ENCODE results near the gene DGKQ.
"Not testable (repeated sequence)": the region's sequence is repeated elsewhere in the genome, so short reads cannot be mapped to it uniquely, and the experiment has no call there.

DGKQ gene

GRCh38 chr4:930028-930551, 43.3 kb downstream of the DGKQ start:
- no peaks in the 10 kb centered on the region for H3K27me3 ChIP-seq (ENCODE audit: control insufficient read depth, insufficient read depth, low read length)
- peaks cover 8% of the 10 kb centered on the region for H3K4me1 ChIP-seq (ENCODE audit: control insufficient read depth, insufficient read depth, low read length)
- no peak overlapping the region for H3K27ac ChIP-seq (ENCODE audit: low read depth, low read length)
- H3K4me3 ChIP-seq (ENCODE audit: low read length): no peak overlapping the region
- no peak overlapping the region for H3K9ac ChIP-seq (ENCODE audit: low read length)
- no peaks in the 10 kb centered on the region for H3K36me3 ChIP-seq (ENCODE audit: control insufficient read depth, insufficient read depth, low read length)

DNA sequence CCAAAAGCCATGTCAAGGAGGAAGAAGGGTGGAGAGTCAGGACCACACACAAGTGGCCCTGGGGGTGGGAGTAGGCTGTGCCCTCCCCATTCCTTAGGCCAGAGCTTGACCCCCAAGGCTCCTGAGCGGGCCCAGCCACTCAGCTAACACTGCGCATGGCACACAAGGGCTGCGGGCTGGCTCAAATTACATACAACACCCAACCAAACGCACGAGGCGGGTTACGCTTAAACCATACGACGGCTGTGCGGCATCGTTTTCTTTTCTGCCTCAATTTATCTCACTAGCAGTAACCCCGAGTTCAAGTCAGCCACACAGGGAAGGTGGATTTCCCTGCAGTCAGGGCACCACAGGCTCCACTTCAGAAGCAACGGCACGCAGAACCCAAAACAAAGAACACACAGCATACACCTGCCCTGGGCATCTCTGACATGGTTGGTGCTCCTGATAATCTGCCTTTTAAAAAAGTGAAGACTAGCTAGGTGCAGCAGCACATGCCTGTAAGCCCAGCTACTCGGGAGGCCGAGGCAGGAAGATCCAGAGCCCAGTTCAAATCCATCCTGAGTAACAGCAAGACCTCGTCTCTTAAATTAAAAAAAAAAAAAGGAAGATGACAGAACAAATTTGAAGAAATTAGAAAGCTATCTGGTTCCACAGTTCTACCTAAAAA, 44.1 kb downstream of the DGKQ start:
- H3K27me3 ChIP-seq (ENCODE audit: control insufficient read depth, insufficient read depth, low read length): no peaks in the 10 kb centered on the region
- no peaks in the 10 kb centered on the region for H3K36me3 ChIP-seq (ENCODE audit: control insufficient read depth, insufficient read depth, low read length)
- no peak overlapping the region for H3K4me3 ChIP-seq (ENCODE audit: low read length)
- peaks cover 8% of the 10 kb centered on the region for H3K4me1 ChIP-seq (ENCODE audit: control insufficient read depth, insufficient read depth, low read length)
- no peak overlapping the region for H3K27ac ChIP-seq (ENCODE audit: low read depth, low read length)
- no peak overlapping the region for H3K9ac ChIP-seq (ENCODE audit: low read length)

DNA sequence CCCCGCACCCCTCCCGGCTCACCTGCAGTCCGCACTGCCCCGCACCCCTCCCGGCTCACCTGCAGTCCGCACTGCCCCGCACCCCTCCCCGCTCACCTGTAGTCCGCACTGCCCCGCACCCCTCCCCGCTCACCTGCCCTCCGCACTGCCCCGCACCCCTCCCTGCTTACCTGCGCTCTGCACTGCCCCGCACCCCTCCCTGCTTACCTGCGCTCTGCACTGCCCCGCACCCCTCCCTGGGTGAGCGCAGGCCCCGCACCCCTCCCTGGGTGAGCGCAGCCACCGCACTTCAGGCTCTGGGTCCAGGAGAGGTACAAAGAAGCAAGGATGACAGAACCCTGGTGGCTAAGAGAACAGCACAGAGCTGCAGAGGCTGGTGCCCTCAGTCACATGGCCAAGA, 45.8 kb downstream of the DGKQ start:
- H3K27ac ChIP-seq (ENCODE audit: low read depth, low read length); H3K9ac ChIP-seq (ENCODE audit: low read length); H3K4me1 ChIP-seq (ENCODE audit: control insufficient read depth, insufficient read depth, low read length); H3K4me3 ChIP-seq (ENCODE audit: low read length); H3K36me3 ChIP-seq (ENCODE audit: control insufficient read depth, insufficient read depth, low read length); H3K27me3 ChIP-seq (ENCODE audit: control insufficient read depth, insufficient read depth, low read length): not testable (repeated sequence)

- H3K36me3 ChIP-seq (ENCODE audit: control insufficient read depth, insufficient read depth, low read length): no peaks in the 10 kb centered on the region
- H3K9ac ChIP-seq (ENCODE audit: low read length): no peak overlapping the region
- H3K4me1 ChIP-seq (ENCODE audit: control insufficient read depth, insufficient read depth, low read length): peaks cover 3% of the 10 kb centered on the region
Observed at GRCh38 chr4:926538-926937, 46.8 kb downstream of the DGKQ start.

DNA sequence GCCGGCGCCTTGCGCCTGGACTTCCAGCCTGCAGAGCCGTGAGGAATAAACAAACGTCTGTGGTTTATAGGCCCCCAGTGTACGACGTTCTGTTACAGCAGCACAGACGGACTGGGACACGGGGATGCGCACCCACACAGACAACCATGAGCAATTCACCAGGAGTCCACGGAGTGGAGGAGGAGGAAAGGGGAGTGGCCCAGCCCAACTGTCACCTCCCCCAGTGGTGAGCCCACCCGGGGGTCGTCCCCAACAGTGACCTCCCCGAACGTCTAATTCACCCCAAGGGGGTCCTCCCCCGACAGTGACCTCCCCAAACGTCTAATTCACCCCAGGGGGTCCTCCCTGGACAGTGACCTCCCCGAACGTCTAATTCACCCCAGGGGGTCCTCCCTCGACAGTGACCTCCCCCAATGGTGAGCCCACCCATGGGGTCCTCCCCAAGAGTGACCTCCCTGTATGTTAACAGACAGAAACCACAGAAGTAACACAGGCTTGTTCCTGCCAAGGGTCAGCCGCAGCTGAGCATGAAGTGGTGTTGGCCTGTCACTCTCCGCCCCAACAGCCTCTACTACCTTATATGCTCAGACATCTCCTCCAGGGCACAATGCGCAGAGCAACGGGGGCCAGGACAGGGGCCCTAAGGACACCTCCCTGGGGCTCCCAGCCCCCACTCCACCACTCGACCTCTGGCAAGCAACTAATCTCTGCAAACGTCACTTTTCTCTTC, 47.4 kb downstream of the DGKQ start:
- no peak overlapping the region for H3K4me3 ChIP-seq (ENCODE audit: low read length)
- no peaks in the 10 kb centered on the region for H3K27me3 ChIP-seq (ENCODE audit: control insufficient read depth, insufficient read depth, low read length)
- H3K9ac ChIP-seq (ENCODE audit: low read length): no peak overlapping the region
- no peaks in the 10 kb centered on the region for H3K36me3 ChIP-seq (ENCODE audit: control insufficient read depth, insufficient read depth, low read length)
- H3K27ac ChIP-seq (ENCODE audit: low read depth, low read length): no peak overlapping the region
- peaks cover 2% of the 10 kb centered on the region for H3K4me1 ChIP-seq (ENCODE audit: control insufficient read depth, insufficient read depth, low read length)

More at GRCh38 chr4:926538-926937, 46.8 kb downstream of the DGKQ start:
- H3K4me3 ChIP-seq (ENCODE audit: low read length): no peak overlapping the region
- H3K27me3 ChIP-seq (ENCODE audit: control insufficient read depth, insufficient read depth, low read length): no peaks in the 10 kb centered on the region
- no peak overlapping the region for H3K27ac ChIP-seq (ENCODE audit: low read depth, low read length)

- Histone ChIP-seq H3K9ac (ENCODE audit: low read length) (no peak overlapping the region), H3K4me3 (ENCODE audit: low read length) (no peak overlapping the region), H3K36me3 (ENCODE audit: control insufficient read depth, insufficient read depth, low read length) (no peaks in the 10 kb centered on the region), H3K4me1 (ENCODE audit: control insufficient read depth, insufficient read depth, low read length) (no peaks in the 10 kb centered on the region), H3K27ac (ENCODE audit: low read depth, low read length) (no peak overlapping the region), H3K27me3 (ENCODE audit: control insufficient read depth, insufficient read depth, low read length) (no peaks in the 10 kb centered on the region)
Observed at GRCh38 chr4:925171-925570, 48.2 kb downstream of the DGKQ start.

- no peaks in the 10 kb centered on the region for H3K4me1 ChIP-seq (ENCODE audit: control insufficient read depth, insufficient read depth, low read length)
- no peak overlapping the region for H3K9ac ChIP-seq (ENCODE audit: low read length)
- no peaks in the 10 kb centered on the region for H3K36me3 ChIP-seq (ENCODE audit: control insufficient read depth, insufficient read depth, low read length)
- no peak overlapping the region for H3K4me3 ChIP-seq (ENCODE audit: low read length)
- no peak overlapping the region for H3K27ac ChIP-seq (ENCODE audit: low read depth, low read length)
- H3K27me3 ChIP-seq (ENCODE audit: control insufficient read depth, insufficient read depth, low read length): no peaks in the 10 kb centered on the region
Observed at GRCh38 chr4:924107-925096, 49.0 kb downstream of the DGKQ start.

- H3K36me3 ChIP-seq (ENCODE audit: control insufficient read depth, insufficient read depth, low read length): no peaks in the 10 kb centered on the region
- H3K4me1 ChIP-seq (ENCODE audit: control insufficient read depth, insufficient read depth, low read length): no peaks in the 10 kb centered on the region
- no peak overlapping the region for H3K4me3 ChIP-seq (ENCODE audit: low read length)
- no peak overlapping the region for H3K9ac ChIP-seq (ENCODE audit: low read length)
- H3K27ac ChIP-seq (ENCODE audit: low read depth, low read length): no peak overlapping the region
- H3K27me3 ChIP-seq (ENCODE audit: control insufficient read depth, insufficient read depth, low read length): no peaks in the 10 kb centered on the region
Observed at GRCh38 chr4:921830-922331, 51.5 kb downstream of the DGKQ start.

GRCh38 chr4:919004-919680, 54.2 kb downstream of the DGKQ start:
- not testable (repeated sequence) for H3K4me3 ChIP-seq (ENCODE audit: low read length); H3K27me3 ChIP-seq (ENCODE audit: control insufficient read depth, insufficient read depth, low read length); H3K36me3 ChIP-seq (ENCODE audit: control insufficient read depth, insufficient read depth, low read length); H3K9ac ChIP-seq (ENCODE audit: low read length); H3K27ac ChIP-seq (ENCODE audit: low read depth, low read length); H3K4me1 ChIP-seq (ENCODE audit: control insufficient read depth, insufficient read depth, low read length)

DNA sequence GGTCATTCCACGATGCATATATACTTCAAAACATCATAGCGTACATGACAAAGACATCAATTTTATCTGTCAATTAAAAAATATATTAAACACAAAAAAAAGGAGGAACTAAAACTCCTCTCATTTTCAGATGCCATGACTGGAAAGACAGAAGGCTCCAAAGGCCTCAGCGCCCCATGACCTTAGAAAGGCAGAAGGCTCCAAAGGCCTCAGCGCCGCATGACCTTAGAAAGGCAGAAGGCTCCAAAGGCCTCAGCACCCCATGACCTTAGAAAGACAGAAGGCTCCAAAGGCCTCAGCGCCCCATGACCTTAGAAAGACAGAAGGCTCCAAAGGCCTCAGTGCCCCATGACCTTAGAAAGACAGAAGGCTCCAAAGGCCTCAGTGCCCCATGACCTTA, 54.8 kb downstream of the DGKQ start:
- H3K4me1 ChIP-seq (ENCODE audit: control insufficient read depth, insufficient read depth, low read length); H3K36me3 ChIP-seq (ENCODE audit: control insufficient read depth, insufficient read depth, low read length): not testable (repeated sequence)

GRCh38 chr4:917992-918391, 55.4 kb downstream of the DGKQ start:
- H3K9ac ChIP-seq (ENCODE audit: low read length): no peak overlapping the region
- peaks cover 2% of the 10 kb centered on the region for H3K36me3 ChIP-seq (ENCODE audit: control insufficient read depth, insufficient read depth, low read length)
- H3K27me3 ChIP-seq (ENCODE audit: control insufficient read depth, insufficient read depth, low read length): no peaks in the 10 kb centered on the region
- H3K4me3 ChIP-seq (ENCODE audit: low read length): no peak overlapping the region
- H3K27ac ChIP-seq (ENCODE audit: low read depth, low read length): no peak overlapping the region
- H3K4me1 ChIP-seq (ENCODE audit: control insufficient read depth, insufficient read depth, low read length): no peaks in the 10 kb centered on the region

More for the DNA sequence above, 54.8 kb downstream of the DGKQ start:
- not testable (repeated sequence) for H3K4me3 ChIP-seq (ENCODE audit: low read length); H3K27ac ChIP-seq (ENCODE audit: low read depth, low read length); H3K27me3 ChIP-seq (ENCODE audit: control insufficient read depth, insufficient read depth, low read length); H3K9ac ChIP-seq (ENCODE audit: low read length)
